IMR-90 (cell line): ENCODE results near the gene TRIO. TPM values are rescaled to one million over a fixed set of nuclear protein-coding genes. Genes with fewer than 3 reads are reported as not detected.

Source experiments
- ATAC-seq: fragments of 200-7000 bp; cut with Tn5 transposase; 2 replicates; pipeline ENCODE4 v1.9.1; 2020; ENCODE audit warnings: low read depth, mild to moderate bottlenecking, moderate library complexity
- BruUV-seq: library from RNA; stranded (reverse); fragments of 400-500 nt; replicated peaks from 2 replicates; lab custom pipeline; 2021; lab: Mats Ljungman, UMichigan
- CTCF ChIA-PET: fragments of 300-600 bp; formaldehyde crosslinking; extraction: SDS; loops from one replicate; lab custom pipeline; 2021; ENCODE audit warnings: antibody characterized with exemption; lab: Yijun Ruan, JAX
- POLR2A ChIA-PET: fragments of 300-600 bp; sonication (Branson Sonifier 250); formaldehyde crosslinking; loops from one replicate; lab custom pipeline; 2022; ENCODE audit warnings: antibody characterized with exemption; ENCODE audit not compliant: unreplicated experiment; lab: Charles Lee
- DNase-seq: peaks from one replicate; pipeline ENCODE4 v3.0.0; 2013
- H2AFZ ChIP-seq: replicated peaks from 2 replicates; pipeline ENCODE3; 2013; ENCODE audit warnings: low read length, mild to moderate bottlenecking; ENCODE audit not compliant: poor library complexity
- H2AK5ac ChIP-seq: 2 replicates; pipeline ENCODE4 v1.6.1; 2013; ENCODE audit warnings: low read depth, low read length, inconsistent platforms
- H2AK9ac ChIP-seq: replicated peaks from 2 replicates; pipeline ENCODE3; 2013; ENCODE audit warnings: mild to moderate bottlenecking, low read depth, low read length, moderate library complexity; ENCODE audit not compliant: poor library complexity
- H2BK120ac ChIP-seq: 2 replicates; pipeline ENCODE4 v1.6.1; 2013; ENCODE audit warnings: low read depth, low read length, inconsistent platforms
- H2BK15ac ChIP-seq: 3 replicates; pipeline ENCODE4 v1.6.1; 2013; ENCODE audit warnings: low read depth, low read length, inconsistent platforms
- H2BK20ac ChIP-seq: 2 replicates; pipeline ENCODE4 v1.6.1; 2013; ENCODE audit warnings: low read depth, mild to moderate bottlenecking, inconsistent platforms, low read length, moderate library complexity
- H2BK5ac ChIP-seq: 2 replicates; pipeline ENCODE4 v1.6.1; 2013; ENCODE audit warnings: mild to moderate bottlenecking, low read depth, low read length, inconsistent platforms; ENCODE audit not compliant: poor library complexity, severe bottlenecking
- H3K14ac ChIP-seq: replicated peaks from 2 replicates; pipeline ENCODE4 v1.6.1; 2013; ENCODE audit warnings: low read depth, low read length, inconsistent platforms
- H3K18ac ChIP-seq: 2 replicates; pipeline ENCODE4 v1.6.1; 2013; ENCODE audit warnings: low read depth, low read length, control low read depth
- H3K23ac ChIP-seq: 2 replicates; pipeline ENCODE4 v1.6.1; 2013; ENCODE audit warnings: low read depth, low read length, inconsistent platforms
- H3K27ac ChIP-seq: 2 replicates; pipeline ENCODE4 v1.5.1; 2013; ENCODE audit warnings: mild to moderate bottlenecking, control low read depth, low read length; ENCODE audit not compliant: insufficient read depth
- H3K27me3 ChIP-seq: 2 replicates; pipeline ENCODE4 v1.6.1; 2013; ENCODE audit warnings: low read length; ENCODE audit not compliant: control insufficient read depth, insufficient read depth
- H3K36me3 ChIP-seq: 2 replicates; pipeline ENCODE4 v1.6.1; 2013; ENCODE audit warnings: low read length, mixed read lengths; ENCODE audit not compliant: control insufficient read depth, insufficient read depth
- H3K4ac ChIP-seq: 2 replicates; pipeline ENCODE4 v1.6.1; 2013; ENCODE audit warnings: low read depth, low read length, inconsistent platforms
- H3K4me1 ChIP-seq: 2 replicates; pipeline ENCODE4 v1.6.1; 2013; ENCODE audit warnings: low read length, mixed read lengths; ENCODE audit not compliant: control insufficient read depth, insufficient read depth
- H3K4me2 ChIP-seq: 2 replicates; pipeline ENCODE4 v1.6.1; 2013; ENCODE audit warnings: low read depth, mild to moderate bottlenecking, control low read depth, low read length, moderate library complexity
- H3K4me3 ChIP-seq: 2 replicates; pipeline ENCODE4 v1.5.1; 2013; ENCODE audit warnings: low read depth, mild to moderate bottlenecking, control low read depth, low read length, moderate library complexity; ENCODE audit not compliant: insufficient read depth
- H3K56ac ChIP-seq: 2 replicates; pipeline ENCODE4 v1.6.1; 2013; ENCODE audit warnings: low read length, inconsistent platforms; ENCODE audit not compliant: insufficient read depth; ENCODE audit errors: extremely low read depth
- H3K79me1 ChIP-seq, 2 experiments: 2 replicates each; pipeline ENCODE4 v1.6.1; 2013; ENCODE audit warnings: low read length in 2 of 2, inconsistent platforms in 1 of 2, low read depth in 1 of 2
- H3K9ac ChIP-seq: 2 replicates; pipeline ENCODE4 v1.6.1; 2013; ENCODE audit warnings: low read depth, low read length, control low read depth
- H3K9me1 ChIP-seq: 2 replicates; pipeline ENCODE4 v1.6.1; 2013; ENCODE audit warnings: low read length, inconsistent platforms; ENCODE audit not compliant: insufficient read depth
- H3K9me3 ChIP-seq: 2 replicates; pipeline ENCODE4 v1.6.1; 2013; ENCODE audit warnings: low read length; ENCODE audit not compliant: control insufficient read depth, insufficient read depth
- H4K20me1 ChIP-seq: 2 replicates; pipeline ENCODE4 v1.6.1; 2013; ENCODE audit warnings: low read length, inconsistent platforms; ENCODE audit not compliant: insufficient read depth
- H4K5ac ChIP-seq: 2 replicates; pipeline ENCODE4 v1.6.1; 2013; ENCODE audit warnings: mild to moderate bottlenecking, low read depth, low read length, control low read depth
- H4K8ac ChIP-seq, 2 experiments: 2 replicates each; pipeline ENCODE4 v1.6.1; 2013; ENCODE audit warnings: low read depth in 2 of 2, low read length in 2 of 2, control low read depth in 1 of 2, inconsistent platforms in 1 of 2
- H4K91ac ChIP-seq: 2 replicates; pipeline ENCODE4 v1.6.1; 2013; ENCODE audit warnings: low read depth, low read length, inconsistent platforms; ENCODE audit not compliant: insufficient read depth
- BHLHE40 ChIP-seq: fragments of 150-350 bp; IDR thresholded peaks from 2 replicates; pipeline ENCODE4 v1.6.1; 2016; ENCODE audit warnings: mild to moderate bottlenecking, low read depth, low read length
- CHD1 ChIP-seq: IDR thresholded peaks from 2 replicates; pipeline ENCODE4 v1.6.1; 2012; ENCODE audit warnings: low read depth, low read length, improper control_type of control experiment
- CTCF ChIP-seq: conservative IDR thresholded peaks from 2 replicates; pipeline ENCODE4 v1.5.1; 2012; ENCODE audit warnings: mild to moderate bottlenecking, low read depth, low read length, improper control_type of control experiment
- MAZ ChIP-seq: IDR thresholded peaks from 2 replicates; pipeline ENCODE4 v1.6.1; 2012; ENCODE audit warnings: low read depth, mild to moderate bottlenecking, low read length, improper control_type of control experiment, moderate library complexity, borderline replicate concordance
- NFE2L2 ChIP-seq: fragments of 150-350 bp; IDR thresholded peaks from 2 replicates; pipeline ENCODE4 v1.6.1; 2016; ENCODE audit warnings: low read depth, mild to moderate bottlenecking, low read length
- RFX5 ChIP-seq: IDR thresholded peaks from 2 replicates; pipeline ENCODE4 v1.8.0; 2012; ENCODE audit warnings: low read depth, mild to moderate bottlenecking, low read length, moderate library complexity
- WGBS, 2 experiments: methylation state at CpG; one replicate each; pipeline versions ENCODE4 v1.1.5 to v1.1.7; 2013; ENCODE audit warnings: missing lambda C conversion rate in 2 of 2; ENCODE audit not compliant: insufficient read length in 1 of 2; ENCODE audit errors: extremely low coverage in 2 of 2; 5-methylcytosine and 5-hydroxymethylcytosine counted together
- dilution Hi-C: fragments of 300-500 bp; cut with HindIII; formaldehyde crosslinking; loops from one replicate; pipeline ENCODE4 v1.14.3; 2018; ENCODE audit warnings: low sequenced_read_pairs; ENCODE audit not compliant: unreplicated experiment
- in situ Hi-C: fragments of 300-500 bp; cut with MboI; formaldehyde crosslinking; loops from 3 replicates; pipeline ENCODE4 v1.14.3; 2019; ENCODE audit warnings: low sequenced_read_pairs, inconsistent platforms, mixed read lengths
- intact Hi-C: fragments of 100-400 bp; cut with micrococcal nuclease; formaldehyde crosslinking; loops from 2 replicates; pipeline ENCODE4 v1.10.0; 2022
- polyA plus RNA-seq, 3 experiments: library from polyadenylated mRNA; depleted of rRNA; stranded (reverse); fragments of >200 nt; gene quantifications; 2 replicates each; pipeline ENCODE4 v1.2.3, GENCODE V29; 2012; ENCODE audit warnings: low replicate concordance in 1 of 3
- total RNA-seq: library from RNA; depleted of rRNA; stranded (reverse); fragments of >200 nt; gene quantifications from 2 replicates; pipeline ENCODE4 v1.2.3, GENCODE V29; 2012

Gene TRIO
- total and polyA plus RNA-seq, 2 of the 4 experiments (the other 2 are of a cell fraction): 206 to 522 TPM

GRCh38 chr5:14267166-14267838 is 124.2 kb downstream of the TRIO start:
- Histone ChIP-seq H4K91ac (peak overlapping the region; percentile 90), H4K8ac (peak overlapping the region; percentile 84 to 96), H2BK15ac (peak overlapping the region; percentile 43; the same call in 1 of the 3 replicates), H3K9me1 (peaks cover 25% of the 10 kb centered on the region), H3K27ac (peak overlapping the region; percentile 82), H3K4me3 (no peak overlapping the region), H3K4me2 (peak overlapping the region; percentile 12; the same call in 1 of the 2 replicates), H4K20me1 (peaks cover 63% of the 10 kb centered on the region), H3K56ac (peak overlapping the region; percentile 92), H3K9ac (peak overlapping the region; percentile 61; the same call in 1 of the 2 replicates), H3K27me3 (no peaks in the 10 kb centered on the region), H2BK20ac (peak overlapping the region; percentile 80), H3K23ac (peak overlapping the region; percentile 83), H2BK120ac (peak overlapping the region; percentile 96), H3K36me3 (peaks cover 8% of the 10 kb centered on the region), H3K4me1 (peaks cover 41% of the 10 kb centered on the region), H3K18ac (peak overlapping the region; percentile 81; the same call in 1 of the 2 replicates), H3K79me1 (peaks cover 0 to 42% of the 10 kb centered on the region in 2 experiments; a peak in 2 of 4 replicates), H2AK5ac (peak overlapping the region; percentile 74), H3K9me3 (no peaks in the 10 kb centered on the region), H2AK9ac (no peak overlapping the region), H4K5ac (peak overlapping the region; percentile 77), H2AFZ (no peak overlapping the region), H3K4ac (peak overlapping the region; percentile 99), H3K14ac (peak overlapping the region; percentile 81), H2BK5ac (peak overlapping the region; percentile 97)
- WGBS, 2 experiments: 70% methylated on average over 2 of the region's 5 CpGs; no CpG with 5 or more reads in 1 of the 2 experiments
- BruUV-seq: no TSS peak
- TF ChIP-seq CTCF (no peak), BHLHE40 (no peak), NFE2L2 (no peak), CHD1 (no peak), RFX5 (no peak), MAZ (no peak)
- dilution Hi-C loops (no loop called here), in situ Hi-C loops (no loop called here), intact Hi-C loops (no loop called here)
- DNase-seq (no peak), ATAC-seq (no peak)
- ChIA-PET CTCF (no interaction called here), POLR2A (no interaction called here)
